T-helper 2 cell treated with Interferon-gamma antibody and Interleukin-4, amounts not matched to agents 5 μg/mL and 100 μg/mL, for 36 hours (primary cell): ENCODE results near the gene CAGE1.
A peak's percentile ranks its signal among the peaks of the same experiment; 100 is the strongest.

ENCODE experiments used
- DNase-seq: peaks from one replicate; pipeline ENCODE4 v3.0.0; 2021; ENCODE audit warnings: low spot score
- H3K27ac Mint-ChIP-seq: one replicate; pipeline ENCODE4 v1.8.0; 2021; ENCODE audit warnings: mild to moderate bottlenecking, mixed read lengths
- H3K27me3 Mint-ChIP-seq: one replicate; pipeline ENCODE4 v1.8.0; 2021; ENCODE audit warnings: low read depth, mixed read lengths
- H3K36me3 Mint-ChIP-seq: one replicate; pipeline ENCODE4 v1.8.0; 2021; ENCODE audit warnings: low read depth, mixed read lengths
- H3K4me1 Mint-ChIP-seq: one replicate; pipeline ENCODE4 v1.8.0; 2021; ENCODE audit warnings: low read depth, mixed read lengths
- H3K4me3 Mint-ChIP-seq: one replicate; pipeline ENCODE4 v1.8.0; 2022; ENCODE audit warnings: mild to moderate bottlenecking, moderate library complexity, mixed read lengths
- H3K9me3 Mint-ChIP-seq: one replicate; pipeline ENCODE4 v1.8.0; 2021; ENCODE audit warnings: mixed read lengths

The CAGE1 gene

DNA sequence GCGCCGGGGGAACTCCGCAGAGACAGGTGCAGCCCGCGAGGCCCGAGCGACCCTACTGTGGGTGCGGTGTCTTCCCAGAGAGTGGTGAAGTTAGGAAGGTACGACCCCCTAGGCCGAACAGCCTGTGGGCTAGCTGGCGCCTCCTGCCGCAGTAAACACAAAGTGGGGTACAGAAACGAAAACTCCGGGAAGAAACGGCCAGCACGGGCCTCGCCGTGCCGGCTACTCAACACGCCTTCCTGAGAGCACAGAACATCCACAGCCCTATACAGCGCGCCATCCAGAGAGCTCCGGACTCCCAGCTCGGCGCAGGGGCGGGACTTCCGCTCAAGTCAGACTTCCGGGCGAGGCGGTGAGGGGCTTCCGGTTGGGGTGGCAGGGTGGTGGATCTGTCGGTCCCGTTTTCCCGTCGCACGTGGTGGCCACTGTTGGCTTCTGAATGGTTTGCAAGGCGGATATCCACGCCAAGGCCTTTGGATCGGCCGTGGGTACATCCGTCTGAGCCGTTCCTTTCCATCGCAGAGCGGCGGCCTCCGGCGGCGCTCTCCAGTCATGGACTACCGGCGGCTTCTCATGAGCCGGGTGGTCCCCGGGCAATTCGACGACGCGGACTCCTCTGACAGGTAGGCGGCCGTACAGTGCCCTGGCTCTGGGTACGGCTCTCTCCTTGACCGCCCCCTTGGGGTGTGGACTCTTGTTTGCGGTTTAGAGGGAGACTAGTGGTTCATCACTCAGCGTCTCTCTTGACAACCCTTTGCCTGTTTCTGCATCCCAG, at the start of gene CAGE1, which contains the start of gene RIOK1:
Gene CAGE1, minus strand, starts transcription at position 292 of the 775 bp plus-strand sequence. CDS start 2,569 bp downstream, outside the sequence.
Gene RIOK1, plus strand, starts transcription at position 358 of the 775 bp plus-strand sequence. Its CDS starts 195 bp downstream, at position 553.
- H3K36me3 Mint-ChIP-seq = peaks cover 26% of the 10 kb centered on the region
- peak; percentile 95 for DNase-seq
- peak within 1 kb of the TSS; percentile 94 for H3K27ac Mint-ChIP-seq
- H3K27me3 Mint-ChIP-seq = peaks cover 2% of the 10 kb centered on the region
- H3K9me3 Mint-ChIP-seq = no peaks in the 10 kb centered on the region
- peak within 1 kb of the TSS; percentile 95 for H3K4me3 Mint-ChIP-seq
- peaks cover 34% of the 10 kb centered on the region for H3K4me1 Mint-ChIP-seq

DNA sequence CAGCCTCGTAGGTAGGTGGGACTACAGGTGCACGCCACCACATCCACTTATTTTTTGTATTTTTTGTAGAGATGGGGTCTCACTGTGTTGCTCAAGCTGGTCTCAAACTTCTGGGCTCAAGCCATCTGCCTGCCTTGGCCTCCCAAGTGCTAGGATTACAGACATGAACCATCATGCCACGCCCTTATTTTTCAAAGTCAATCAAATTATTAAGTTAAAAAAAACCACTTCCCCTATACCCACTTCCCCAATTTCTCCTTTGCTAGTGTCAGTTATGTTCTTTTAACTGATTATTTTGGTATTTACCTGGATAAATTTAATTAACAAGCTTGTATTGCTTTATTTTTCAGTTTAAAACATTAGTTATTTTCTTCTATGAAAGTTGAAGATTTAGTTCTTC, 49.7 kb upstream of the CAGE1 start:
- no peak for DNase-seq
- H3K4me3 Mint-ChIP-seq = no peak overlapping the region
- H3K27ac Mint-ChIP-seq = no peak overlapping the region
- H3K36me3 Mint-ChIP-seq = no peaks in the 10 kb centered on the region
- no peaks in the 10 kb centered on the region for H3K4me1 Mint-ChIP-seq
- peaks cover 8% of the 10 kb centered on the region for H3K27me3 Mint-ChIP-seq
- H3K9me3 Mint-ChIP-seq = no peaks in the 10 kb centered on the region

DNA sequence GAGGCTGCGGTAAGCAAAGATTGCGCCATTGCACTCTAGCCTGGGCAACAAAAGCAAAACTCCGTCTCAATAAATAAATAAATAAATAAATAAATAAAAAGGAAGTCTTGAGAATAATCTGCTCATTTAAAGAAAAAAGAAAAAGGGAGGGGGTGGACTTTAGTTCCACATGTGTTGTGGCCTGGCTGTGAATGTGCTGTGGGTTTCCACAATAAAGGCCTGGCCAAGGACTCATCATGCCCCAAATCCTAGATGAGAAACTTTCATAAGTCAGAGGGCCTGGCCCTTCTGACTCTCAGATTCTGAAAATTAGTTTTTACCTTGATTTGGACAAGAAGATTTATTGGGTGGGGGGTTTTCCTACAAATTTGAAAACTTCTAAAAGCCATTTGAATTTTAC, 48.5 kb upstream of the CAGE1 start:
- Mint-ChIP-seq H3K4me3 (no peak overlapping the region), H3K4me1 (no peaks in the 10 kb centered on the region), H3K9me3 (no peaks in the 10 kb centered on the region), H3K27me3 (peaks cover 8% of the 10 kb centered on the region), H3K36me3 (no peaks in the 10 kb centered on the region), H3K27ac (no peak overlapping the region)
- no peak for DNase-seq

DNA sequence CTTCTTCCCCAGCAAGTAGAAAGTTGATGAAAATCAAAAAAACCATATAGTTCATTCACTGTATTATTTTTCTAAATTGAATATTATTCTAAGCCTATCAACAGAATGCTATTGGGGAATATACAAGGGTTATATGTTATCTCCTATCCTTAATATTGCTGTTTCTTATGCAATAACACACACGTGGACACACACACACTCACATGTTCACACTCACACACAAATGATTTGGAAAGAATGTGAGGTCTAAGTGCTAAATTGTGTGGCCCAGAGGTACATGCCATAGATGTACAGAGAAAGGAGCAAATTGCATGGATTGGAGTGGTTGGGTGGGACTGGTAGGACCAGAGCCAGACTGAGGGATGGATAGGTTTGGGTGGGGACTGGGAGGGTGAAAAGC, 45.1 kb upstream of the CAGE1 start:
- Mint-ChIP-seq H3K4me1 (no peaks in the 10 kb centered on the region), H3K36me3 (no peaks in the 10 kb centered on the region), H3K9me3 (no peaks in the 10 kb centered on the region), H3K4me3 (no peak overlapping the region), H3K27me3 (peaks cover 8% of the 10 kb centered on the region), H3K27ac (no peak overlapping the region)
- DNase-seq = no peak

DNA sequence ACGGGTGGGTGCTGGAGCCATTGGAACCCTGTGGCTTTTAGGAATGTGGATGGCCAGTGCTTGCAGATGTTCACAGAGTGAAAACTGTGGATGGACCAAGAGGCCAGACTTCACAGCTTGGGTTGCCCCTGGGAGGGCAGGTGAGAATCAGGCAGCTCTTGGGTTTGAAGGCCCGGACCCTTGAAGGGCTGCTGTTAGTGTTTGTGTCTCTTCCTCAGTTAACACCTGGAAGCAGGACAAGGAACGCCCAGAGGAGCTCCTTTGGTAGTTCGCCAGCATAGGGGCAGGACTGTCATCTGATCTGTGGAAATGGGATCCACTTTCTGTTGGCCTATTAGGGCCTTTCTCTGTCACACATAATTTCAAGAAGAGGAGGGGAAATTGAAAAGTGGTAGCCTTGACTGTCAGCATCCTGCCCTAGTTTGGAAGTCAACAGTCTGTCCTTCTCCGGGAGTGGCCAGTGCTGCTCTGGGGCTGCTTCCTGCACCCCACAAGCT, 43.6 kb upstream of the CAGE1 start:
- Mint-ChIP-seq H3K27ac (no peak overlapping the region), H3K36me3 (no peaks in the 10 kb centered on the region), H3K4me1 (no peaks in the 10 kb centered on the region), H3K4me3 (no peak overlapping the region), H3K9me3 (no peaks in the 10 kb centered on the region), H3K27me3 (peaks cover 8% of the 10 kb centered on the region)
- DNase-seq = no peak

DNA sequence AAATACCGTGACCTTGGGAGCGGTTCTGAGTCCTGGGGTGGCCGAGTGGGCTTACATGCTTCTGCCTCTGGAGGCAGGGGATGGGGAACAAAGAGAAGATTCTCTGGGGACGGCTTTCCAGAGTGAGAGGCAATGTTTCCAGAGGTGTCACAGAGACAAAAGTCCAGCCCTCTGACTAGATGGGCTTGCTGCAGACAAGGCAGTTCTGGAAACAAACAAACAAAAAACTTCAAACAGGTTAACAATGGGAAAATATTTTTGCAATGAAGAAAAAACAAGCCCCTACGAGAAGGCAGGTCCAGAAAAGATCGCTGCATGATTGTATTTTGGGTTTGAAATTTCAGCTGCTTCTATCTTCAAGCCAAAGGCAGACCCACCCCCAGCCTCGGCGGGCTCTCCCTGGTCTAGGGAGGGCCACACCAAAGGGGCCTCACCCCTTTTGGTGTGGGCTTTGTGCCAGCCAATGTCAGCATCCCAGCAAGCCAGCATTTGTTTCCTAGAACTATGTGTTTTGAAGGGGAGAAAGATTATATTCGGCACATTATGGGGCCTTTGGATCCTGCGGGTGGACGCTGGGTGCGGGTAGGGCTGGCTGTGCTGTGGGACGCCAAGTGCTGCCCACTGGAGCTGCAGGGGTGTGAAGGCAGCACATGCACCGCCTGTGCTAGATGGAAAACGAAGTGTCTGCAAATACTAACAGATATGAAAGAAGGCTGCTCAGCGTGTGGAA, 43.0 kb upstream of the CAGE1 start:
- Mint-ChIP-seq H3K9me3 (no peaks in the 10 kb centered on the region), H3K27me3 (peaks cover 8% of the 10 kb centered on the region), H3K36me3 (no peaks in the 10 kb centered on the region), H3K4me1 (no peaks in the 10 kb centered on the region), H3K27ac (no peak overlapping the region), H3K4me3 (no peak overlapping the region)
- DNase-seq = no peak

DNA sequence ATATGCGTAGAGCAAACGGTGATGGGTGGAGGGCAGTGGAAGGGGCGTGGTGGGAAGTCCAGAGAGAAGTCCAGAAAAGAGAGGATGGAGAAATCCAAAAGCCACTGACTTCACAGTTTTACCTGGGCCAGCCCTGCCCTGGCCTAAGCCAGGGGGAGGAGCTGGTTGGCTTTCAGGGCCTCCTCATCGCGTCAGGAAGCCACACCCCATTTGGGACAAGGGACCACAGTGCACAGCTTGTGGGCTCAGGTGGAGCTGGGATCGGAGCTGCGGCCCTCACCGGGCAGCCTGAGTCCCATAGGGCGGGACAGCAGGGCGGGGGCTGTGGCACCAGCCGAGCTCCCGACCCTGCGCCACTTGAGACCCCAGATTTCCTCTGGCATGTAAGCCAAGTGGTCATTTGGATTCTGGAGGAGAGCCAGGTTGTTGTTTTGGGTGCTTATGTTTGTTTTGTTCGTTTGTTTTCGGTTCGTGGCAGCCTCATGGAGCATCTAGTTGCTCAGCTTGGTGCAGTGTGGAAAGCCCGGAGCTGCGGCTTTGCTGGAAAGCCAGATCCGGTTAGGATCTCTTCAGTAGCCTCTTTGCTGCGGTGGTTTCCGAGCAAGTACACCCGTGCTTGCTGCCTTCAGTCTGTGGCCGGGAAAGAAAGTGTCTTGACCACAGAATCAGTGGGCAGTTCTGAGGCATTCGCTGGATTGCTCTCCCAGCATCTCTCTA, 42.3 kb upstream of the CAGE1 start:
- Mint-ChIP-seq H3K4me1 (no peaks in the 10 kb centered on the region), H3K36me3 (no peaks in the 10 kb centered on the region), H3K27me3 (peaks cover 8% of the 10 kb centered on the region), H3K27ac (no peak overlapping the region), H3K4me3 (no peak overlapping the region), H3K9me3 (no peaks in the 10 kb centered on the region)
- DNase-seq = no peak

DNA sequence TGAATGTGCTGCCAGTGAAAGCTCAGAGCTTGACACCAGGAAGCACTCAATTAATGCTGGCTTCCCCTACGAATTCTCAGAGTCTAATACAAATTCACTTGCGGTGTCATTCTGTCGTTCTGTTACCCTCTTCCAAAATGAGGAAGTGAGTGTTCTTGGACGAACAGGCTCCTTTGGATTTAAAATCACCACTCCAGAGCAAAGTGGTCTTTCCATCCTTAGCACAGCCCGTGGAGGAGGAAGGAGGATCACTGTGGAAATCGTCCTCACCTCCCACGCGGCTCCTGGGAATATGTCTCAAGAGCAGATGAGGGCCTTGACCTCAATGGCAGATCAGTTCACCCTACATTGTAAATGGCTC, 41.8 kb upstream of the CAGE1 start:
- no peaks in the 10 kb centered on the region for H3K9me3 Mint-ChIP-seq
- H3K4me3 Mint-ChIP-seq = no peak overlapping the region
- H3K36me3 Mint-ChIP-seq = no peaks in the 10 kb centered on the region
- no peaks in the 10 kb centered on the region for H3K4me1 Mint-ChIP-seq
- H3K27ac Mint-ChIP-seq = no peak overlapping the region
- peaks cover 8% of the 10 kb centered on the region for H3K27me3 Mint-ChIP-seq
- no peak for DNase-seq

DNA sequence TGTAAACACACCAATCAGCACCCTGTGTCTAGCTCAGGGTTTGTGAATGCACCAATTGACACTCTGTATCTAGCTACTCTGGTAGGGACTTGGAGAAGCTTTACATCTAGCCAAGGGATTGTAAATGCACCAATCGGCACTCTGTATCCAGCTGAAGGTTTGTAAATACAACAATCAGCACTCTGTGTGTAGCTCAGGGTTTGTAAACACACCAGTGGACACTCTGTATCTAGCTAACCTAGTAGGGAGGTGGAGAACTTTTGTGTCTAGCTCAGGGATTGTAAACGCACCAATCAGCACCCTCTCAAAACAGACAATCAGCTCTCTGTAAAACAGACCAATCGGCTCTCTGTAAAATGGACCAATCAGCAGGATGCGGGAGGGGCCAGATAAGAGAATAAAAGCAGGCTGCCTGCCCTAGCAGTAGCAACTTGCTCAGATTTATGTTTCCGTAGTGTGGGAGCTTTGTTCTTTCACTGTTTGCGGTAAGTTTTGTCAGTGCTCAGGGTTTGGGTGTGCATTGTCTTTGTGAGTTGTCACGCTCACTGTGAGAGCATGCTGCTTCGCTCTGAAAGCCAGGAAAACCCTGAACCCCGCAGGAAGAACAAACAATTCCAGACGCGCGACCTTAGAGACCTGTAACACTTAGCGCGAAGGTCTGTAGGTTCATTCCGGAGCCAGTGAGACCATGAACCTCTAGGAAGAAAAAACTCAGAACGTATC, 37.1 kb upstream of the CAGE1 start:
- Mint-ChIP-seq H3K4me1 (no peaks in the 10 kb centered on the region), H3K27me3 (no peaks in the 10 kb centered on the region), H3K27ac (no peak overlapping the region), H3K36me3 (no peaks in the 10 kb centered on the region), H3K4me3 (no peak overlapping the region), H3K9me3 (no peaks in the 10 kb centered on the region)
- no peak for DNase-seq

DNA sequence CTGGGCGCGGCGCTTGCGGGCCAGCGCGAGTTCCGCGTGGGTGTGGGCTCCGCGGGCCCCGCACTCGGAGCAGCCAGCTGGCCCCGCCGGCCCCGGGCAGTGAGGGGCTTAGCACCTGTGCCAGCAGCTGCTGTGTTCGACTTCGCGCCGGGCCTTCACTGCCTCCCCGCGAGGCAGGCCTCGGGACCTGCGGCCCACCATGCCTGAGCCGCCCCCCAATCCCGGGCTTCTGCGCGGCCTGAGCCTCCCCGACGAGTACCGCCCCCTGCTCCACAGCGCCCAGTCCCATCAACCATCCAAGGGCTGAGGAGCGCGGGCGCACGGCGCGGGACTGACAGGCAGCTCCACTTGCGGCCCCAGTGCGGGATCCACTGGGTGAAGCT, 36.3 kb upstream of the CAGE1 start:
- no peaks in the 10 kb centered on the region for H3K27me3 Mint-ChIP-seq
- no peaks in the 10 kb centered on the region for H3K9me3 Mint-ChIP-seq
- no peaks in the 10 kb centered on the region for H3K4me1 Mint-ChIP-seq
- no peak overlapping the region for H3K27ac Mint-ChIP-seq
- H3K4me3 Mint-ChIP-seq = no peak overlapping the region
- no peak for DNase-seq
- no peaks in the 10 kb centered on the region for H3K36me3 Mint-ChIP-seq

DNA sequence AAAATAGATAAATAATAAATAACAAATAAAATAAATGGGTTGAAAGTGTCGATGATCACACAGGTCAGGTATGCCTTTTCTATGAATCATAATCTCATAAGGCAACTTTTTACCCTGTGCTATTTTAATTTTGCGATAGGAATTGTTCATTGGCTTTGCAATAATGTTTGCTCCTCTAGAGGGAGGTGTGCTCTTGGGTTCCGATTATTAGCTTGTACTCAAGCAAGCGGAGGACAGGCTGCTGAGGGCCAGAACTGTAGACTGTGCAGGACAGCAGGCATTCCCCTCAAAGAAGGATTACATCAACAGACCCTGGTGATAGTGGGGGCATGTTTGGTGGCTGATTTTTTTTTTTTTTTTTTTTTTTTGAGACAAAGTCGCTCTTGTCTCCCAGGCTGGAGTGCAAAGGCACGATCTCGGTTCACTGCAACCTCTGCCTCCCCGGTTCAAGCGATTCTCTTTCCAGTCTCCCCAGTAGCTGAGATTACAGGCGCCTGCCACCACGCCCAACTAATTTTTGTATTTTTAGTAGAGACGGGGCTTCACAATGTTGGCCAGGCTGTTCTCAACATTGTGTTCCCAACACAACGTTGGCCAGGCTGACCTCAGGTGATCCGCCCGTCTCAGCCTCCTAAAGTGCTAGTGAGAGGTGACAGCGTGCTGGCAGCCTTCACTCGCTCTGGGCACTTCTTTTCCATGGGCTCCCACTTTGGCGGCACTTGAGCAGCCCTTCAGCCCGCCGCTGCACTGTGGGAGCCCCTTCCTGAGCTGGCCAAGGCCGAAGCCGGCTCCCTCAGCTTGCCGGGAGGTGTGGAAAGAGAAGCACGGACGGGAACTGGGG, 35.6 kb upstream of the CAGE1 start:
- H3K4me3 Mint-ChIP-seq = no peak overlapping the region
- no peaks in the 10 kb centered on the region for H3K27me3 Mint-ChIP-seq
- H3K36me3 Mint-ChIP-seq = peaks cover 4% of the 10 kb centered on the region
- no peak for DNase-seq
- no peaks in the 10 kb centered on the region for H3K9me3 Mint-ChIP-seq
- no peaks in the 10 kb centered on the region for H3K4me1 Mint-ChIP-seq
- no peak overlapping the region for H3K27ac Mint-ChIP-seq

DNA sequence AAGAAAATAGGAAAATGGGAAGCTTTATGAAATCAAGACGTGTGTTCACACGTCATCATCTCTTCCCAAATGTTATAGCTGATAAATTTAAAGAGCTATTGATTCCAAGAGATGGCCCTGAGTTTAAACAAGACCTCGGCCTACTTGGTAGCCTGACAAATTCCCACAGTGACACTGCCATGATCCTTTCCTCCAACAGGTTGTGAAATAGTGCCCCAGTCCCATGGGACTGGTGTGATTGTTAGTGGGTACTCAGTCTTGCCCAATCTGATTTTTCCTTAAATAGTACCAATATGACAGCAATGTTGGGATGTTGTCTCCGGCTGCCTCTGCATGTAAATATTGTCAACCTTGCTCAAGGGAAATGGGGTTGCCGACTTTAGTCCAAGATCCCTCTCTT, 34.5 kb upstream of the CAGE1 start:
- Mint-ChIP-seq H3K9me3 (no peaks in the 10 kb centered on the region), H3K36me3 (peaks cover 5% of the 10 kb centered on the region), H3K4me1 (no peaks in the 10 kb centered on the region), H3K27me3 (no peaks in the 10 kb centered on the region), H3K27ac (no peak overlapping the region), H3K4me3 (no peak overlapping the region)
- no peak for DNase-seq

DNA sequence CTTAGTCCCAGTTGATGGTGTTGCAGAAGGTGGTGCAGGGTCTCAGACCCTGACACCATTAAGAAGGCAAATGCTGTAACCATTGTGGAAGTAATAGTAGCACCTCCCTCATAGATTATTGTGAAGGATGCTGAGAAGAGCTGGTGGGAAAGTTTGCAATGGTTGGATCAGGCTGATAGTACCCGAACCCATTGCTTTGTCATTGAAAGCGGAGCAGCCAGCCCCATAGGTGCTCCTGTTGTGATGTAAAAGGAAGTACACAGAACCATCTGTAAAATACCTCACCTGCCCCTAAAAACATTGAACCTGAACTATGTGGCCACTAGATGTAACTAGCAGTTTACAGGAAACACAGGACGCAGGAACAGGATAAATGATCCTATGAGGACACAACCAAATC, 31.5 kb upstream of the CAGE1 start:
- Mint-ChIP-seq H3K4me1 (peaks cover 6% of the 10 kb centered on the region), H3K27me3 (no peaks in the 10 kb centered on the region), H3K4me3 (no peak overlapping the region), H3K36me3 (peaks cover 18% of the 10 kb centered on the region), H3K27ac (no peak overlapping the region), H3K9me3 (no peaks in the 10 kb centered on the region)
- DNase-seq = no peak
